ENCODE results near the gene CXXC5. TPM values are rescaled to one million over a fixed set of nuclear protein-coding genes. Genes with fewer than 3 reads are reported as not detected.

CXXC5 gene
- total RNA-seq, 1 donor from 2014 or later, result 67.3 TPM

- DNase-seq, result no peak
- intact Hi-C loops (cut with DNase I), result loop anchor here (5.0 kb wide), 1 partner anchor 35 kb away; no protein-coding TSS in a partner anchor
- ATAC-seq (ENCODE audit: poor library complexity), result no peak
Observed at GRCh38 chr5:139646912-139647505, 1.1 kb upstream of the CXXC5 start.

- intact Hi-C loops (cut with DNase I), result loop anchor here (5.0 kb wide), 1 partner anchor 35 kb away; no protein-coding TSS in a partner anchor
- DNase-seq, result no peak
- ATAC-seq (ENCODE audit: poor library complexity), result no peak
Observed at GRCh38 chr5:139647506-139648204, 494 bp upstream of the CXXC5 start.

GRCh38 chr5:139649082-139649991 is 1.2 kb downstream of the CXXC5 start:
- intact Hi-C loops (cut with DNase I), result loop anchor here (5.0 kb wide), 1 partner anchor 33 kb away; no protein-coding TSS in a partner anchor
- ATAC-seq (ENCODE audit: poor library complexity) (peak; percentile 1), DNase-seq (no peak)

GRCh38 chr5:139650031-139650688 is 2.0 kb downstream of the CXXC5 start:
- intact Hi-C loops (cut with DNase I), result no loop called here
- DNase-seq (peak; percentile 67), ATAC-seq (ENCODE audit: poor library complexity) (no peak)

GRCh38 chr5:139650689-139651042 is 2.5 kb downstream of the CXXC5 start:
- intact Hi-C loops (cut with DNase I), result no loop called here
- ATAC-seq (ENCODE audit: poor library complexity), result no peak
- DNase-seq, result no peak

- intact Hi-C loops (cut with DNase I), result no loop called here
- ATAC-seq (ENCODE audit: poor library complexity) (peak; percentile 43), DNase-seq (peak; percentile 80)
Observed at GRCh38 chr5:139651043-139651834, 3.1 kb downstream of the CXXC5 start.

- peak; percentile 23 for ATAC-seq (ENCODE audit: poor library complexity)
- peak; percentile 88 for DNase-seq
- intact Hi-C loops (cut with DNase I), result no loop called here
Observed at GRCh38 chr5:139651853-139652787, 4.0 kb downstream of the CXXC5 start.

- DNase-seq, result peak; percentile 41
- intact Hi-C loops (cut with DNase I), result no loop called here
- no peak for ATAC-seq (ENCODE audit: poor library complexity)
Observed at GRCh38 chr5:139652788-139653241, 4.7 kb downstream of the CXXC5 start.

GRCh38 chr5:139653616-139654015 is 5.5 kb downstream of the CXXC5 start:
- peak; percentile 36 for DNase-seq
- intact Hi-C loops (cut with DNase I), result no loop called here
- no peak for ATAC-seq (ENCODE audit: poor library complexity)

GRCh38 chr5:139654464-139654863 is 6.3 kb downstream of the CXXC5 start:
- DNase-seq (no peak), ATAC-seq (ENCODE audit: poor library complexity) (no peak)
- intact Hi-C loops (cut with DNase I), result no loop called here

GRCh38 chr5:139654871-139655491 is 6.8 kb downstream of the CXXC5 start:
- peak; percentile 71 for DNase-seq
- ATAC-seq (ENCODE audit: poor library complexity), result peak; percentile 19
- intact Hi-C loops (cut with DNase I), result no loop called here

GRCh38 chr5:139655727-139656271 is 7.7 kb downstream of the CXXC5 start:
- peak; percentile 84 for DNase-seq
- ATAC-seq (ENCODE audit: poor library complexity), result peak; percentile 60
- intact Hi-C loops (cut with DNase I), result no loop called here

GRCh38 chr5:139657363-139658321 is 9.5 kb downstream of the CXXC5 start:
- no peak for ATAC-seq (ENCODE audit: poor library complexity)
- no peak for DNase-seq
- intact Hi-C loops (cut with DNase I), result no loop called here

- ATAC-seq (ENCODE audit: poor library complexity), result no peak
- peak; percentile 59 for DNase-seq
- intact Hi-C loops (cut with DNase I), result no loop called here
Observed at GRCh38 chr5:139658501-139658927, 10.4 kb downstream of the CXXC5 start.

Data from Right ventricle myocardium superior (tissue), 1 donor.